Left lung (tissue), 10 donors: ENCODE results near the gene MFSD2B. TPM values are rescaled to one million over a fixed set of nuclear protein-coding genes. Genes with fewer than 3 reads are reported as not detected.

Experiments
- ATAC-seq: fragments of 200-7000 bp; cut with Tn5 transposase; one replicate; pipeline ENCODE4 v1.9.1; 2020; ENCODE audit warnings: moderate library complexity
- DNase-seq, 4 donors: peaks; one replicate each; pipeline ENCODE4 v3.0.0-alpha.2; 2013 to 2020
- H3K27ac ChIP-seq, 2 donors: fragments of 200-600 bp; sonication (generic) in 1 of 2; one replicate each; pipeline versions ENCODE4 v1.5.0 to v1.8.0; 2020 to 2021
- H3K27me3 ChIP-seq, 2 donors: fragments of 200-600 bp; sonication (generic) in 1 of 2; one replicate each; pipeline versions ENCODE4 v1.5.0 to v1.8.0; 2020 to 2021
- H3K36me3 ChIP-seq, 2 donors: fragments of 200-600 bp; sonication (generic) in 1 of 2; one replicate each; pipeline versions ENCODE4 v1.5.0 to v1.8.0; 2020 to 2021
- H3K4me1 ChIP-seq, 2 donors: fragments of 200-600 bp; one replicate each; pipeline ENCODE4 v1.8.0; 2021
- H3K4me3 ChIP-seq, 2 donors: fragments of 200-600 bp; sonication (generic) in 1 of 2; one replicate each; pipeline versions ENCODE4 v1.5.0 to v1.8.0; 2020 to 2021; ENCODE audit warnings: mild to moderate bottlenecking in 1 of 2
- H3K9me3 ChIP-seq, 2 donors: fragments of 200-600 bp; sonication (generic) in 1 of 2; one replicate each; pipeline versions ENCODE4 v1.5.0 to v1.8.0; 2020 to 2021
- CTCF ChIP-seq, 2 donors: fragments of 200-600 bp; sonication (generic) in 1 of 2; IDR thresholded peaks; one replicate each; pipeline versions ENCODE4 v1.5.0 to v1.8.0; 2021; ENCODE audit warnings: antibody characterized with exemption in 2 of 2
- intact Hi-C, 2 donors: fragments of 100-400 bp; cut with DNase I; formaldehyde crosslinking; loops; one replicate each; pipeline versions ENCODE4 v1.11.2 to v1.14.2; 2022
- polyA plus RNA-seq, 6 donors: library from polyadenylated mRNA; unstranded; fragments of 120-200 nt; gene quantifications; one replicate each; pipeline ENCODE4 v1.2.1, GENCODE V29; 2013; ENCODE audit not compliant: insufficient read length in 6 of 6
- total RNA-seq, 2 donors: library from RNA; stranded (reverse); fragmentation: NEBNext Ultra II Directional; extraction: Animal tissue kit (Norgen Biotek cat#: 25700); gene quantifications; one replicate each; pipeline ENCODE4 v1.2.1, GENCODE V29; 2021
- donor health status: DM: no; HTN: yes; CAD: no.
- donor health status: DM: no; HTN: no; CAD: no.

The MFSD2B gene
- total and polyA plus RNA-seq, 8 donors = 0.26 to 5.4 (median 4.4) TPM

GRCh38 chr2:24015562-24016375 is 5.9 kb downstream of the MFSD2B start:
- Histone ChIP-seq H3K27ac (no peak overlapping the region), H3K4me3 (no peak overlapping the region), H3K9me3 (no peaks in the 10 kb centered on the region), H3K36me3 (no peaks in the 10 kb centered on the region), H3K4me1 (no peaks in the 10 kb centered on the region), H3K27me3 (peaks cover 6 to 24% of the 10 kb centered on the region in 2 donors)
- no peak for DNase-seq
- ATAC-seq = peak; percentile 45
- intact Hi-C loops = no loop called here
- no peak for TF ChIP-seq CTCF (IDR thresholded peaks at IDR 0.05)

- no peak overlapping the region for H3K4me3 ChIP-seq
- peaks cover under 1 to 18% of the 10 kb centered on the region in 2 donors for H3K27me3 ChIP-seq
- DNase-seq (no peak), ATAC-seq (no peak)
- intact Hi-C loops = no loop called here
- no peak for TF ChIP-seq CTCF (IDR thresholded peaks at IDR 0.05)
- no peaks in the 10 kb centered on the region for H3K36me3 ChIP-seq
- no peak overlapping the region for H3K27ac ChIP-seq
- H3K9me3 ChIP-seq = no peaks in the 10 kb centered on the region
- no peaks in the 10 kb centered on the region for H3K4me1 ChIP-seq
Observed at GRCh38 chr2:24016376-24016761, 6.5 kb downstream of the MFSD2B start.

DNA sequence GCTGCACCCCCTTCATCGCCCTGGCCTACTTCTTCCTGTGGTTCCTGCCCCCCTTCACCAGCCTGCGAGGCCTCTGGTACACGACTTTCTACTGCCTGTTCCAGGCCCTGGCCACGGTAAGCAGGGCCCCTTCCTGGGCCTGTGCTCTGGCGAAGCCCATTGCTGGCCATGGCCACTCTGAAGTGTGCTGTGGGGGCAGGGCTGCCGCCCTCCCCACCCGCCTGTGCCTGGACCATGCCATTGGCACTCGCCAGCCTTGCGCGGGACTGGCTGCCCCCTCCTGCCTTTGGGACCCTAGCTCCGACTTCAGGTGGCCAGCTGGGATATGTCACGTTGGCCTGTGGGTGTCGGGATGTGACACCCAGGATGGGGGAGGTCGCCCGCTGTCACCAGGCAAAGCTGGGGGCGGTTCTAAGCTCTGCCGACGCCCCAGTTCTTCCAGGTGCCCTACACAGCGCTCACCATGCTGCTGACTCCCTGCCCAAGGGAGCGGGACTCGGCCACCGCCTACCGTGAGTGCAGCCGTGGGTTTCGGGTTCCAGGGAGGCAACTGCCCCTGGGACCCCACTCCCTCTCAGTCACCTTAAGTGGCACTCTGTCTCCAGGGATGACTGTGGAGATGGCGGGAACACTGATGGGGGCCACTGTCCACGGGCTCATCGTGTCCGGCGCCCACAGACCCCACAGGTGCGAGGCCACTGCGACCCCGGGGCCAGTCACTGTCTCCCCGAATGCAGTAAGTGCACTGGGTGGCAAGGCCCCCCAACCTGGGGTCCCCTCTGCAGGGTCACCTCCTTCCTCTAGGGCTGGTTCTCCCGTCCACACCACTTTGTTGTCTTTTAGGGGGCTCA is 7.2 kb downstream of the MFSD2B start:
- intact Hi-C loops = no loop called here

DNA sequence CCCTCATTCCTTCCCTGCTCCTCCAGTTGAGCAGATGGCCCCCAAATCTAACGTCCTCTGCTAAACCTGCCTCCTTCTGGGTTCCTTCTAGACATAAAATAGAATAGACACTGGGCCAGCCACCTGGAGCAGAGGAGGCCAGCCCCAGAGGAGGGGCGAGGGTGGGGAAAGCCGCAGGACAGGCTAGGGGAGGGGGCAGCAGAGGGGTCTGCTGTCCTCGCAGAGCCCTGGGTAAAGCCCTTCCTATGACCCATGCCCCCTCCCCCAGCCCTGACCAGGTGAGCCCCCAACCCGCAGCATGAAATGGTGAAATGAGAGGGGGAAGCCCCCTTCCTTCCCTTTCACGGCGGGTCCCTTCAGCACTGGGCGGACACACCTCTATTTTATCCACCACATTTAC is 7.8 kb downstream of the MFSD2B start:
- intact Hi-C loops = no loop called here
- Histone ChIP-seq H3K4me1 (no peaks in the 10 kb centered on the region), H3K4me3 (no peak overlapping the region), H3K27me3 (peaks cover 0 to 5% of the 10 kb centered on the region in 2 donors), H3K36me3 (peaks cover 0 to 2% of the 10 kb centered on the region in 2 donors), H3K27ac (no peak overlapping the region), H3K9me3 (no peaks in the 10 kb centered on the region)
- ATAC-seq (no peak), DNase-seq (no peak)
- TF ChIP-seq CTCF (IDR thresholded peaks at IDR 0.05) = no peak

More for the DNA sequence above, 7.2 kb downstream of the MFSD2B start:
- no peak for ATAC-seq
- H3K4me1 ChIP-seq = no peaks in the 10 kb centered on the region
- no peak for DNase-seq
- peaks cover 0 to 11% of the 10 kb centered on the region in 2 donors for H3K27me3 ChIP-seq
- no peak overlapping the region for H3K27ac ChIP-seq
- no peak for TF ChIP-seq CTCF (IDR thresholded peaks at IDR 0.05)
- H3K4me3 ChIP-seq = no peak overlapping the region
- H3K9me3 ChIP-seq = no peaks in the 10 kb centered on the region
- H3K36me3 ChIP-seq = no peaks in the 10 kb centered on the region

- Histone ChIP-seq H3K4me3 (no peak overlapping the region), H3K27ac (no peak overlapping the region), H3K27me3 (no peaks in the 10 kb centered on the region), H3K36me3 (peaks cover 0 to 7% of the 10 kb centered on the region in 2 donors), H3K4me1 (no peaks in the 10 kb centered on the region), H3K9me3 (no peaks in the 10 kb centered on the region)
- no peak for ATAC-seq
- TF ChIP-seq CTCF (IDR thresholded peaks at IDR 0.05) = no peak
- DNase-seq = no peak
- intact Hi-C loops = no loop called here
Observed at GRCh38 chr2:24018241-24018640, 8.4 kb downstream of the MFSD2B start.
